Body of pancreas (tissue), 4 donors: ENCODE data around the gene CCND1. TPM values are rescaled to one million over a fixed set of nuclear protein-coding genes. Genes with fewer than 3 reads are reported as not detected.

Experiments
- ATAC-seq: fragments of 150-250 bp; one replicate; pipeline ENCODE4 v1.9.1; 2016
- DNase-seq, 4 donors: peaks; one replicate each; pipeline ENCODE4 v3.0.0-alpha.2; 2019
- H3K27ac ChIP-seq, 4 donors: fragments of 200-600 bp; sonication (generic); 1 replicate in 3 of 4; 2 replicates in 1 of 4; pipeline versions ENCODE4 v1.5.1 to v1.6.1; 2016 to 2019; ENCODE audit warnings: mild to moderate bottlenecking in 1 of 4, mixed read lengths in 1 of 4, moderate library complexity in 1 of 4
- H3K27me3 ChIP-seq, 2 donors: fragments of 200-600 bp; sonication (generic); one replicate each; pipeline ENCODE4 v1.6.0; 2016; ENCODE audit warnings: mild to moderate bottlenecking in 1 of 2
- H3K36me3 ChIP-seq, 2 donors: fragments of 200-600 bp; sonication (generic); replicated peaks in 1 of 2; 2 replicates each; pipeline ENCODE4 v1.5.1; 2016; ENCODE audit warnings: low read depth in 2 of 2; ENCODE audit not compliant: insufficient read depth in 1 of 2
- H3K4me1 ChIP-seq: fragments of 200-600 bp; sonication (generic); one replicate; pipeline ENCODE4 v1.6.0; 2016
- H3K4me3 ChIP-seq, 2 donors: fragments of 200-600 bp; sonication (generic); 1 replicate in 1 of 2; 2 replicates in 1 of 2; pipeline ENCODE4 v1.5.1; 2016 to 2019
- H3K9me3 ChIP-seq, 3 donors: fragments of 200-600 bp; sonication (generic); 1 replicate in 2 of 3; 2 replicates in 1 of 3; pipeline ENCODE4 v1.5.1; 2016
- POLR2A ChIP-seq, 3 donors: fragments of 450-650 bp; IDR thresholded peaks; one replicate each; pipeline ENCODE4 v1.6.1; 2016; ENCODE audit warnings: antibody characterized with exemption in 3 of 3, mild to moderate bottlenecking in 2 of 3
- WGBS, 2 donors: methylation state at CpG; one replicate each; pipeline ENCODE4 v1.1.5; 2017; 5-methylcytosine and 5-hydroxymethylcytosine counted together
- intact Hi-C: fragments of 100-400 bp; cut with DNase I; formaldehyde crosslinking; loops from one replicate; pipeline ENCODE4 v1.15.1; 2023
- total RNA-seq, 2 donors: library from RNA; depleted of rRNA; stranded (reverse); fragments of >200 nt; gene quantifications; one replicate each; pipeline ENCODE4 v1.1.0, GENCODE V29; 2016
- TF ChIP-seq, protein P1 (sequence below), 7 experiments: fragments of 450-650 bp in 4 of 7; fragments of 200-600 bp in 3 of 7; sonication (generic) in 3 of 7; IDR thresholded peaks; one replicate each; pipeline ENCODE4 v1.5.1; 2016 to 2019; ENCODE audit warnings: antibody characterized with exemption in 7 of 7

The CCND1 gene
- total RNA-seq, 2 donors from 2014 or later: 90.3 to 201 TPM

DNA sequence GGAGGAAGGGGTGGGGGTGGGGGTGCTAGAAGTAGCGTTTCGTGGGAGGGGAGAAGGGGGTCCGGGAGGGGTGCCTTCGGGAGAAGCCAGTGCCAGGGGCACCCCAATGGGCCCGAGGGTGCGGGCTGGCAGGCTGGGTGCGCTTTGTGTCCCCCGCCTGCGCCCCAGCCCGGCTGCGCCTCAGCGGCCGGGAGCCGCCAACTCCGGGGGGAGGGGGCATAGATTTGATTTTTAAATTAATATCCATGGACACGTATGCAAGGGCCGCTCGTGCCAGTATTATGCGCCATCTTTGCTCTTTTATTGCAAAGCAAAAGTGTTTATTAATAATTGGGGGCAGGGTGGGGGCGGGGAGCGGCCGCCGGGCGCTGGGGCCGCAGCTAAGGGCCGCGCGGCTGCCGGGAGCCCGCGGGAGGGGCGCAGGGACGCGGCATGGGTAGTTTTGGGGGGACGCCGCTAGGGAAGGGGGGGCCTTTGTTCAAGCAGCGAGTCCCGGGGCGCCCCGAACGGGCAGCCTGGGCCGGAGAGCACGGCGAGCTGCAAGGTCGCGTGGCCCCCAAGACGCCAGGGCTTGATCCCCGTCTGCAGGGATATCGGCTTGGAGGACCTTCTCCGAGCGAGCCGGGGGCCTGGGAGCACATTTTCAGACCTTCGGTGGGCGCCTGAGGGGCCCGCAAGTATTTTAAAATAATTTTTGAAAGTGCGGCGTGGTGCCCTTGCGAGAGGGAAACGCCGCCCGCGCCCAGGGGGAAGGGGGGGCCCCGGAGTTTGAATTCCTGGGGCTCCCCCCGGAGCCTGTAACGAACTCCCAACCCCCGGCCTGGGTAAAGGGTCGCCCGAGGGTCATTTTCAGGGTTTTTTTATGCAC, 959 bp downstream of the CCND1 start:
- H3K27ac ChIP-seq: peak overlapping the region; percentile 50 to 87 (median 82)
- no peak for DNase-seq
- no peak for TF ChIP-seq POLR2A (IDR thresholded peaks at IDR 0.05)
- TF ChIP-seq, protein P1, sequence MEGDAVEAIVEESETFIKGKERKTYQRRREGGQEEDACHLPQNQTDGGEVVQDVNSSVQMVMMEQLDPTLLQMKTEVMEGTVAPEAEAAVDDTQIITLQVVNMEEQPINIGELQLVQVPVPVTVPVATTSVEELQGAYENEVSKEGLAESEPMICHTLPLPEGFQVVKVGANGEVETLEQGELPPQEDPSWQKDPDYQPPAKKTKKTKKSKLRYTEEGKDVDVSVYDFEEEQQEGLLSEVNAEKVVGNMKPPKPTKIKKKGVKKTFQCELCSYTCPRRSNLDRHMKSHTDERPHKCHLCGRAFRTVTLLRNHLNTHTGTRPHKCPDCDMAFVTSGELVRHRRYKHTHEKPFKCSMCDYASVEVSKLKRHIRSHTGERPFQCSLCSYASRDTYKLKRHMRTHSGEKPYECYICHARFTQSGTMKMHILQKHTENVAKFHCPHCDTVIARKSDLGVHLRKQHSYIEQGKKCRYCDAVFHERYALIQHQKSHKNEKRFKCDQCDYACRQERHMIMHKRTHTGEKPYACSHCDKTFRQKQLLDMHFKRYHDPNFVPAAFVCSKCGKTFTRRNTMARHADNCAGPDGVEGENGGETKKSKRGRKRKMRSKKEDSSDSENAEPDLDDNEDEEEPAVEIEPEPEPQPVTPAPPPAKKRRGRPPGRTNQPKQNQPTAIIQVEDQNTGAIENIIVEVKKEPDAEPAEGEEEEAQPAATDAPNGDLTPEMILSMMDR (IDR thresholded peaks at IDR 0.05): no peak
- peaks cover 83% of the 10 kb centered on the region for H3K4me1 ChIP-seq
- intact Hi-C loops: no loop called here
- no peak for ATAC-seq
- H3K27me3 ChIP-seq: peaks cover 0 to 9% of the 10 kb centered on the region in 2 donors
- WGBS, 2 donors: 1% methylated on average over 44 to 68 of the region's 68 CpGs
- H3K36me3 ChIP-seq: no peaks in the 10 kb centered on the region
- peak overlapping the region; percentile 24 to 62 for H3K4me3 ChIP-seq
- H3K9me3 ChIP-seq: no peaks in the 10 kb centered on the region

DNA sequence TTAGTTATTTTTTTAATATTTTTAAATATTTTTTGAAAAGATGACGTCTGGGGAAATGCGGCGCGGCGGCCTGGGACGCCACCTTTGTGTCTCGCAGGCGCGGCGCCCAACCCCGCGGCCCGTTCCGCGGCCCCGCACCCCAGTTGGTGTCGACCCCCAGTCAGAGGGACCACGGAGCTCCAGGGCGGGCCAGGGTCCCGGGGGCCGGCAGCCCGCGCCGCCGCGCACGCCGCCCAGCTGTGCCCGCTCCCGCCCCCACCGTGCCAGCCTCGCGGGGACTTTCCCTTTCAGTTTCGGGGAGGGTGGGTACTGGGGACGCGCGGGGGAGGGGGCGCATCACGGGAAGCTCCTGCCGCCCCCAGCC, 1.6 kb downstream of the CCND1 start:
- intact Hi-C loops: no loop called here
- DNase-seq: peak in 2 of 4 donors; percentile 34 to 43
- WGBS, 2 donors: 1% methylated on average over 17 of the region's 40 CpGs
- Histone ChIP-seq H3K4me3 (peak overlapping the region; percentile 24 to 62), H3K9me3 (no peaks in the 10 kb centered on the region), H3K27ac (peak overlapping the region; percentile 69 to 87 (median 82)), H3K36me3 (no peaks in the 10 kb centered on the region), H3K27me3 (peaks cover 0 to 8% of the 10 kb centered on the region in 2 donors), H3K4me1 (peaks cover 77% of the 10 kb centered on the region)
- TF ChIP-seq, protein P1 (IDR thresholded peaks at IDR 0.05): no peak
- no peak for TF ChIP-seq POLR2A (IDR thresholded peaks at IDR 0.05)
- ATAC-seq: no peak

DNA sequence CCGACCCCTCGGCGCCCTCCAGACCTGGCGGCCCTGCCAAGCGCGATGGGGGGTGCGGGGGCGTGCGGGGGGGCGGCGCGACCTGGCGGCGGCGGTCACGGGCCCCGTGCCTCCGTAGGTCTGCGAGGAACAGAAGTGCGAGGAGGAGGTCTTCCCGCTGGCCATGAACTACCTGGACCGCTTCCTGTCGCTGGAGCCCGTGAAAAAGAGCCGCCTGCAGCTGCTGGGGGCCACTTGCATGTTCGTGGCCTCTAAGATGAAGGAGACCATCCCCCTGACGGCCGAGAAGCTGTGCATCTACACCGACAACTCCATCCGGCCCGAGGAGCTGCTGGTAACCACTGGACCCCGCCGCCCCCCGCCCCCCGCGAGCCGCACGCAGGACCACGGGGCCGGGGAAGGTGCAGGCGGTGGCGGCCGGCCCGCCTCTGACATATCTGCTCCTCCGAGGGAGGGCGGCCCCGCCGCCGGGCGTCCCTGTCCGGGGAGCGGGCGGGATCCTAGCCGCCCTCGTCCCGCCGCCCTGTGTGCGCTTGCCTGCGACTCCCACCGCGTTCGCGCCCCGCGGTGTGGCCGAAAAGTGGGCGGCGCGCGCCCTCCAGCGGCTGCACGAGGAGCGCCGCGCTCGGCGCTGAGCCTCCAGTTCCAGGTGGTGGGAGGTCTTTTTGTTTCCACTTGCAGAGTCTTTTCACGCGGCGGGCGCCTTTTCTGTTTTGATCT, 2.1 kb downstream of the CCND1 start:
- peaks cover 0 to 8% of the 10 kb centered on the region in 2 donors for H3K27me3 ChIP-seq
- intact Hi-C loops: no loop called here
- peak overlapping the region; percentile 69 to 87 (median 82) for H3K27ac ChIP-seq
- no peaks in the 10 kb centered on the region for H3K9me3 ChIP-seq
- DNase-seq: peak; percentile 73 to 81 (median 78)
- peak in 2 of 3 donors; percentile 15 to 24 for TF ChIP-seq POLR2A (IDR thresholded peaks at IDR 0.05)
- TF ChIP-seq, protein P1 (IDR thresholded peaks at IDR 0.05): peak; percentile 79 to 97 (median 92)
- H3K4me3 ChIP-seq: peak overlapping the region; percentile 24 to 62
- H3K36me3 ChIP-seq: no peaks in the 10 kb centered on the region
- H3K4me1 ChIP-seq: peaks cover 71% of the 10 kb centered on the region
- 0% methylated on average over 24 to 72 of the region's 81 CpGs for WGBS, 2 donors
- ATAC-seq: peak; percentile 48

DNA sequence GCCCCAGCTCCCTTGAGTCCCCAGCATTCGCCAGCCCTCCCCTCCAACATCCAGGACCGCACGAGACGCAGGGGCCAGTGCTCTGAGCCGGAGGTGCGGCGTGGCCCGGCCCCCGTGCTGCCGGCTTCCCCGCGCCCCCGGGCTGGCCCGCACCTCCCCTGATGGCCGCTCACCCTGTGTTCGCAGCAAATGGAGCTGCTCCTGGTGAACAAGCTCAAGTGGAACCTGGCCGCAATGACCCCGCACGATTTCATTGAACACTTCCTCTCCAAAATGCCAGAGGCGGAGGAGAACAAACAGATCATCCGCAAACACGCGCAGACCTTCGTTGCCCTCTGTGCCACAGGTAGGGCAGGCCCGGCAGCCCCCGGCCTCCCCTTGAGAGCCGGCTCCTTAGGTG, 2.7 kb downstream of the CCND1 start:
- DNase-seq (no peak), ATAC-seq (no peak)
- TF ChIP-seq, protein P1 (IDR thresholded peaks at IDR 0.05): no peak
- no peak for TF ChIP-seq POLR2A (IDR thresholded peaks at IDR 0.05)
- Histone ChIP-seq H3K4me1 (peaks cover 66% of the 10 kb centered on the region), H3K4me3 (no peak overlapping the region), H3K27ac (peak overlapping the region in 3 of 4 donors; percentile 51 to 84 (median 79)), H3K9me3 (no peaks in the 10 kb centered on the region), H3K27me3 (peaks cover 0 to 8% of the 10 kb centered on the region in 2 donors), H3K36me3 (no peaks in the 10 kb centered on the region)
- WGBS, 2 donors: 0 to 21% methylated on average over 2 to 27 of the region's 27 CpGs
- intact Hi-C loops: no loop called here
